Measurements from ENCODE around the gene PSMB11.

Gene PSMB11

GRCh38 chr14:23058654-23059504 lies 16.9 kb downstream of the PSMB11 start:
- no peak for DNase-seq (ENCODE audit: low read depth in 2 of 2)

GRCh38 chr14:23060536-23061260 lies 18.7 kb downstream of the PSMB11 start:
- no peak for DNase-seq (ENCODE audit: low read depth in 2 of 2)

GRCh38 chr14:23062002-23062401 lies 20.0 kb downstream of the PSMB11 start:
- no peak for DNase-seq (ENCODE audit: low read depth in 2 of 2)

GRCh38 chr14:23063601-23064000 lies 21.6 kb downstream of the PSMB11 start:
- DNase-seq (ENCODE audit: low read depth in 2 of 2): no peak

GRCh38 chr14:23066368-23066767 lies 24.4 kb downstream of the PSMB11 start:
- DNase-seq (ENCODE audit: low read depth in 2 of 2): no peak

GRCh38 chr14:23066855-23067744 lies 25.1 kb downstream of the PSMB11 start:
- no peak for DNase-seq (ENCODE audit: low read depth in 2 of 2)

- DNase-seq (ENCODE audit: low read depth in 2 of 2): no peak
Measured at GRCh38 chr14:23067847-23068788, 26.1 kb downstream of the PSMB11 start.

- DNase-seq (ENCODE audit: low read depth in 2 of 2): peak; percentile 31 to 43
Measured at GRCh38 chr14:23068789-23069412, 26.9 kb downstream of the PSMB11 start.

- DNase-seq (ENCODE audit: low read depth in 2 of 2): no peak
Measured at GRCh38 chr14:23069413-23069806, 27.4 kb downstream of the PSMB11 start.

GRCh38 chr14:23070262-23071129 lies 28.5 kb downstream of the PSMB11 start:
- no peak for DNase-seq (ENCODE audit: low read depth in 2 of 2)

GRCh38 chr14:23071244-23071920 lies 29.4 kb downstream of the PSMB11 start:
- DNase-seq (ENCODE audit: low read depth in 2 of 2): peak; percentile 50 to 61

- no peak for DNase-seq (ENCODE audit: low read depth in 2 of 2)
Measured at GRCh38 chr14:23071921-23072539, 30.0 kb downstream of the PSMB11 start.

- DNase-seq (ENCODE audit: low read depth in 2 of 2): no peak
Measured at GRCh38 chr14:23074906-23075305, 32.9 kb downstream of the PSMB11 start.

GRCh38 chr14:23076785-23077408 lies 34.9 kb downstream of the PSMB11 start:
- DNase-seq (ENCODE audit: low read depth in 2 of 2): no peak

GRCh38 chr14:23077962-23078361 lies 36.0 kb downstream of the PSMB11 start:
- DNase-seq (ENCODE audit: low read depth in 2 of 2): no peak

GRCh38 chr14:23078692-23079116 lies 36.7 kb downstream of the PSMB11 start:
- no peak for DNase-seq (ENCODE audit: low read depth in 2 of 2)

- no peak for DNase-seq (ENCODE audit: low read depth in 2 of 2)
Measured at GRCh38 chr14:23079716-23080115, 37.7 kb downstream of the PSMB11 start.

GRCh38 chr14:23080474-23080873 lies 38.5 kb downstream of the PSMB11 start:
- DNase-seq (ENCODE audit: low read depth in 2 of 2): no peak

Measured in stimulated activated CD8-positive, alpha-beta memory T cell treated with anti-CD3 and anti-CD28 coated beads, Interleukin-15, amount 100 ng/mL, for 4 hours (primary cell).